NCI-H1417 treated with DMSO at 0.1 percent for 48 hours (cell line): ENCODE measurements around the gene MMRN2.
"Not testable (repeated sequence)": the region's sequence is repeated elsewhere in the genome, so short reads cannot be mapped to it uniquely, and the experiment has no call there.

Experiments
- DNase-seq: peaks from one replicate; lab custom pipeline; 2025; lab: John Stamatoyannopoulos, UW

Gene MMRN2, protein sequence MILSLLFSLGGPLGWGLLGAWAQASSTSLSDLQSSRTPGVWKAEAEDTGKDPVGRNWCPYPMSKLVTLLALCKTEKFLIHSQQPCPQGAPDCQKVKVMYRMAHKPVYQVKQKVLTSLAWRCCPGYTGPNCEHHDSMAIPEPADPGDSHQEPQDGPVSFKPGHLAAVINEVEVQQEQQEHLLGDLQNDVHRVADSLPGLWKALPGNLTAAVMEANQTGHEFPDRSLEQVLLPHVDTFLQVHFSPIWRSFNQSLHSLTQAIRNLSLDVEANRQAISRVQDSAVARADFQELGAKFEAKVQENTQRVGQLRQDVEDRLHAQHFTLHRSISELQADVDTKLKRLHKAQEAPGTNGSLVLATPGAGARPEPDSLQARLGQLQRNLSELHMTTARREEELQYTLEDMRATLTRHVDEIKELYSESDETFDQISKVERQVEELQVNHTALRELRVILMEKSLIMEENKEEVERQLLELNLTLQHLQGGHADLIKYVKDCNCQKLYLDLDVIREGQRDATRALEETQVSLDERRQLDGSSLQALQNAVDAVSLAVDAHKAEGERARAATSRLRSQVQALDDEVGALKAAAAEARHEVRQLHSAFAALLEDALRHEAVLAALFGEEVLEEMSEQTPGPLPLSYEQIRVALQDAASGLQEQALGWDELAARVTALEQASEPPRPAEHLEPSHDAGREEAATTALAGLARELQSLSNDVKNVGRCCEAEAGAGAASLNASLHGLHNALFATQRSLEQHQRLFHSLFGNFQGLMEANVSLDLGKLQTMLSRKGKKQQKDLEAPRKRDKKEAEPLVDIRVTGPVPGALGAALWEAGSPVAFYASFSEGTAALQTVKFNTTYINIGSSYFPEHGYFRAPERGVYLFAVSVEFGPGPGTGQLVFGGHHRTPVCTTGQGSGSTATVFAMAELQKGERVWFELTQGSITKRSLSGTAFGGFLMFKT

DNA sequence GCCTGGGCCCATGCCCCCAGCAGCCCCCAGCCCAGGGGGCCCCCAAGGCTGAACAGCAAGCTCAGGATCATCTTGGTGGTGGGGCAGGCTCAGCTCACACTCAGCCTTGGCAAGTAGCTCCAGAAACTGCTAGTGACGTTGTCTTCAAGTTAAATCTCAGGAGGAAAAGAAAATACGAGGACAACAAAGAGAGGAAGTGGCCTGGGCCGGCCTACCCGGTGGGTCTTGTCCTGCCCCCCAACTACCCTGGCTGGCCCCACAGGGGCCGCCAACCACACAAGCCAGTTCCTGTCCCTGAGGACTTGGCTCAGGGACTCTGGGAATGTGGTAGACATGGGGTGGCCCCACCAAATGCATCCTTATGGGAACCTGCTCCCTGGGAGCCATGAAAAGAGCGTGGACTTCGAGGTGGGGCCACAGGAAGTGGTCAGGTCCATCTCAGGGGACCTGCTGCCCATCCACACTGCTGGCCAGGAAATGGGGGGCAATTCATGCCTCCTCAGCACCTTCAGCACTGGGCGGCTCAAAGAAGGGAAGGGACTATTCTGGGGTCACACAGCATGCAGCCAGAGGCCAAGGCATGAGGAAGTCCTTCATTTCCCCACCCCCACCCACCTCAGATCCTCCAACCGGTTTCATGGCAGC lies at the start of gene MMRN2:
Gene MMRN2, minus strand, starts transcription at position 145 of the 645 bp plus-strand sequence. Its CDS starts 74 bp downstream, at position 71.
- DNase-seq: no peak

DNA sequence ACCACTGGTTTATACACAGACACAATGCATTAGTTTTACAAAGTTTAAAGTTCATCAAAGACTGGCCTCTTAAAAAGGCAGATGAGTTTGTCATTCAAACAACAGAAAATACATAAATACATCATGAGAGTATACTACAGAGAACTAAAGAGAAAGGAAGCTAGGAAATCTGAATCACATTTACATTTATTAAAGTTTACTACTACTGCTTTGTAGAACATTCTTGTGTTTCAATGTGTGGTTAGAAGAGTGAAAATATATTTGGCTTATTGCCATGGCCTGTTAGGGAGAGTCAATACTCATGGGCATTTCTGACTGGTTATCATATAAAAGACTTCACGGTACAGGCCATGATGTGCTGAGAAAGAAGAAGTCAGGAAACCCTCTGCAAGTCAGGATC lies 49.7 kb upstream of the MMRN2 start:
- DNase-seq: not testable (repeated sequence)

DNA sequence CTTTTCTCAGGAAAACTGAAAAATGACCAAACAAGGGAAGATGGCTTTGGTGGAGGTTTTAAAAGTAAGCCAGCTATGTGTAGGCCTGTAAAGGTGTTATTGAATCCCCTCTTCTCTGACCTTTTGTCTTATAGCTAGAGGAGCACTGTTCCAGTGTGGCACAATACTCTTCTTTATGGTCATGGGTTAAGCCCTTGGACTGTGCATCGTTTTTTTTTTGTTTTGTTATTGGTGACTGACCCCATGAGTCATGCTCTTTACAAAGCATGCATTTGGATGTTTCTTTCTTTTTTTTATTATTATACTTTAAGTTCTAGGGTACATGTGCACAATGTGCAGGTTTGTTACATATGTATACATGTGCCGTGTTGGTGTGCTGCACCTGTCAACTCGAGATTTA lies 43.1 kb upstream of the MMRN2 start:
- DNase-seq: no peak

DNA sequence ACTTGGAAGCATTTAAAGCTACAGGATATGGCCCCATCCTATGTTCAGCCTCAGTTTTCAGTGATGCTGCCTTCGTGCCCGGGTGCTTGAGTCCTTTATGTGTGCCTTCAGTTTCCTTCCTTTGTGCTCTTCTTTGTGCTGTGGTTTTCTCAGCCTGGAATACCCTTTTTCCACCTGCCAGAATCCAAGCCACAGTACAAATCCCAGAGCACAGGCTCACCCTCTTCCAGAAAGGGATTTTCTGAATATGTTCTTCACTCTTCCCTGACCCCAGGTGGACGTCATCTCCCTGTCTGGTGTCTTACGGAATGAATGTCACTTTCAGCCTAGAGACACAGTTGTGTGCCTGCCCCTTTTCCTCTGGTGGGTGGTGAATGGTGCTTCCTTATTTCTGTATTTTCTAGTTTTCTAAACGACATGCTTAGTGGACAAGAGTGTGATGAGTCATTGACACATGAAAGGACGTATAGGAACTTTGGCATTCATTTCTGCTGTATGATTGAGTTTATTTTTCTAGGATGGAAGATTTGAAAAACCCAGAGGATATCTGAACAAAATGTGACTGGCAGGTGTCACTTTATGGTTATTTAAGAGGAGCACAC lies 42.5 kb upstream of the MMRN2 start:
- DNase-seq: not testable (repeated sequence)

DNA sequence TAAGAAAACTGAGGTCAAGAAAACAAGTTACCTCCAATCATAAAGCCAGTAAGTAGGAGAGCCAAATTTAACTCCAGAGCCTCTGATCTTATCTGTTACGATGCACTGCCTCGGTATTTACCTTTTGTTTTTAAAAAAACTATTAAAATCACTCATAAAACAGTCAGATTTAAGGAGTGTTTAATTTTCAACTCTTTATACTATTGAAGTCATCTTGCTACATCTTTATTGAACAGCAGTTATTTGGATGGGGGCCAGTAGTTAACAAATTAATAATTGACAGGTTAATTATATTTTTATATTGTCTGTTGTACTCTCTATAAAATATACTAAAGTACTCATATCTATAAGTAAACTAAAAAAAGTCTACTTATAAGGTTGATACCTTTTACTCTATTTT lies 35.5 kb upstream of the MMRN2 start:
- DNase-seq: no peak

DNA sequence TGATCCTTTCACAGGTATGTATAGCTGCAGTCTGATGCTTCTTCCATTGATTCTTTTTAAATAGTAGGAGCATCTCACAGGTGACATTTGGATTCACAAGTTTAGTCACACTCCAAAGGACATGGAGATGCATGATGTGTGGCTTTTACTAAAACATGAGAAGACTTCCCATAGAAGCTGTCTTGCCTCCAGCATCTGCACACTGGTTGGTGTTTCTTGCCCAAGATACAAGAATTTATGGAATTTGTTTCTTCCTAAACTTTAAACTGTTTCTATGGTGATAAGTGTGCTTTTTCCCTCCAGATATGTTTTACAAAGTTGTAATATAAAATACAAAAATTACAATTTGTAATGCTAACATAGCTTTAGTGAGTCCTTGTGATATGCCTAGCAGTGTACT lies 35.0 kb upstream of the MMRN2 start:
- no peak for DNase-seq

DNA sequence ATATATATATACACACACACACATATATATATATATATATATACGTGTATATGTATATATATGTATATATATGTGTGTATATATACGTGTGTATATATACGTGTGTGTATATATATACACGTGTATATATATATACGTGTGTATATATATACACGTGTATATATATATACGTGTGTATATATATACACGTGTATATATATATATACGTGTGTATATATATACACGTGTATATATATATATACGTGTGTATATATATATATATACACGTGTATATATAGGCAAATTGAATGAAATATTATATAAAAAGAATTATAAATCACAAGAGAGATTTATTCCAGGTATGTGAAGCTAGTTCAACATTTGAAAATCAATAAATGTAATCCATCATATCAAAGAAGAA lies 33.9 kb upstream of the MMRN2 start:
- not testable (repeated sequence) for DNase-seq

DNA sequence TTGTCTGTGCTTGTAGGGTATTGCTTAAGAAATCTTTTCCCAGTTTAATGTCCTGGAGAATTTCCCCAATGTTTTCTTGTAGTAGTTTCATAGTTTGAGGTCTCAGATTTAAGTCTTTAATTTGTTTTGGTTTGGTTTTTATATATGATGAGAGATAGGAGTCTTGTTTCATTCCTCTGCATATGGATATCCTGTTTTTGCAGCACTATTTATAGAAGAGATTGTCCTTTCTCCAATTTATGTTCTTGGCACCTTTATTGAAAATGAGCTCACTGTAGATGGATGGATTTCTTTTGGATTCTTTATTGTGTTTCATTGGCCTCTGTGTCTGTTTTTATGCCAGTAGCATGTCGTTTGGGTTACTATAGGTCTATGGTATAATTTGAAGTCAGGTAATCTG lies 31.1 kb upstream of the MMRN2 start:
- DNase-seq: no peak

DNA sequence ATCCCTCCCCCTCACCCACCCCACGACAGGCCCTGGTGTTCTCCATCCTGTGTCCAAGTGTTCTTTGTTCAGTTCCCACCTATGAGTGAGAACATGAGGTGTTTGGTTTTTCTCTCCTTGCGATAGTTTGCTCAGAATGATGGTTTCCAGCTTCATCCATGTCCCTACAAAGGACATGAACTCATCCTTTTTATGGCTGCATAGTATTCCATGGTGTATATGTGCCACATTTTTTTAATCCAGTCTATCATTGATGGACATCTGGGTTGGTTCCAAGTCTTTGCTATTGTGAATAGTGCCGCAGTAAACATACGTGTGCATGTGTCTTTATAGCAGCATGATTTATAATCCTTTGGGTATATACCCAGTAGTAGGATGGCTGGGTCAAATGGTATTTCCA lies 27.1 kb upstream of the MMRN2 start:
- not testable (repeated sequence) for DNase-seq

DNA sequence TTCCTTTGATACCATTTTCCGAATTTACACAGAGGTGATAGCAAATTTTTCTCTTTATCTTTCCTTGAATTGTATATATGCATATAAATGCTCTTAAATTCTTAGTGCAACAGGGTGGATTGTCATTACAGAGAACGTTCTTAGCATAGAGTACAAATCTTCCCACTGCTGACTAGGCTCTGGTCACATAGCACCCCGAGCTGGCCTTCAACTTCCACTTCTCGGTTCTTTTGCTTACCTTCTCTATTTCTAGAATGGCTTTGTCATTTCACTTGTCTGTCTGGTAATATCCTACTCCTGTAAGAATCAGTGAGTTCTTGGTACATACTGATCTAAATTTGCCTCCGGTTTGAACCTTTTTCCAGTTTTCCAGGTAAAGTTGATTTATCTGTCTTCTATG lies 24.3 kb upstream of the MMRN2 start:
- DNase-seq: no peak

DNA sequence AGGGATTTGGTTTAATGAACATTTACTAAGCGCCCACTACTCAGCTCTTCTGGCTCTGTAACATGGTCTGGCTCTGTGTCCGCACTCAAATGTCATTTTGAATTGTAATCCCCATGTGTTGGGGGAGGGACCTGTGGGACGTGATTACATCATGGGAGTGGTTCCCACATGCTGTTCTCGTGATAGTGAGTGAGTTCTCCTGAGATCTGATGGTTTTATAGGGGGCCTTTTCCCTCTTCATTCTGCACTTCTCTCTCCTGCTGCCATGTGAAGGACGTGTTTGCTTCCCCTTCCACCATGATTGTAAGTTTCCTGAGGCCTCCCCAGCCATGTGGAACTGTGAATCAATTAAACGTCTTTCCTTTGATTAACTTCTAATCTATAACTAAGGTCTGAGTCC lies 23.6 kb upstream of the MMRN2 start:
- not testable (repeated sequence) for DNase-seq

DNA sequence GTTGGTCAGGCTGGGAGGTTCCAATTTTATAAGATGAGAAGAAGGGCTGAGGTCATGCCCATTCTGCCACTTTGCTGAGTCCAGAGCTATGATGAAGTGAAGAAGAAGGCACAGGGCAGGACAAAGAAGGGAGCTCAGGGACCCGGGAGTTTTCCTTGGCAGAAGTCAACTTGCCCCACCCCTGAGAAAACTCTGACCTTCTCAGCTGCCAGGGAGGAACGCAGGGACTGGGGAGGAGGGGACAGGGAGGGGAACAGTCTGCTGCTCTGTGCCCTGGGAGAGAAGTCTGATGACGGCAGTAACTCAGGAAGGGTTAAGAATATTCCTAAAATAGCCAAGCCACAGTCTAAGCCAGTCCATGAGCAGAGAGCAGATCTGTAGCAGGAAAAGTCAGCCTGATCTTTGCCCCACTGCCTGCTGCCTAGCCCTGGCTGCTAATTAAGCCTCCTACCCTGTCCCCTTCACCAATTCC lies 22.6 kb upstream of the MMRN2 start:
- DNase-seq: no peak

DNA sequence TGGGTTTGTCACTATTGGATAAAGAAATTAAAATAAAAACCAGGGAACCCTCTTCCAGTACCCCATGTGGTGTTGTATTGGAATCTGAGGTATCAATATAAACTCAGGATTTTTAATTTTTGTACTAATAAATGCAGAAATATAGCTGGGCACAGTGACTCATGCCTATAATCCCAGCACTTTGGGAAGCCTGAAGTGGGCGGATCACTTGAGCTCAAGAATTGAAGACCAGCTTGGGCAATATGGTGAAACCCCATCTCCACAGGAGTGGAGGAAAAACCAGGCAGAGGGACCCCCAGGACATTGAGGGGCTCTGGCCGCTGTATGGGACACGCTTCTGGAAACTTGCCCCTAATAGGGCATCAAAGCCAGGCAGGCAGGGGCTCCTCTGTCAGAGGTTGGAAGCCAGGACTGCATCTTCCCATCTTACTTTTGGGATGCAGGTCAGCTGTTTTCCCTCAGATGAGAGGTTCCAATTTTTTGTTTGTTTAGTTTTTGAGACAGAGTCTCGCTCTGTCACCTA lies 21.9 kb upstream of the MMRN2 start:
- DNase-seq: no peak

DNA sequence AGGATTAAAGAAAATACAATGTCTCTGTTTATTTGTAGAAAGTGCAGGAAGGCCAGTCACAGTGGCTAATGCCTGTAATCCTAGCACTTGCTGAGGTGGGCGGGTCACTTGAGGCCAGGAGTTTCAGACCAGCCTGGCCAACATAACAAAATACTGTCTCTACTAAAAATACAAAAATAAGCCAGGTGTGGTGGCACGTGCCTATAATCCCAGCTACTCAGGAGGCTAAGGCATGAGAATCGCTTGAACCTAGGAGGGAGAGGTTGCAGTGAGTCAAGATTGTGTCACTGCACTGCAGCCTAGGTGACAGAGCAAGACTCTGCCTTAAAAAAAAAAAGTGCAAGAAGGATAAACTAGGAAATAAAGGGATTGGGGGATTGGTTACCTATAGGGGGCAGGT lies 21.0 kb upstream of the MMRN2 start:
- not testable (repeated sequence) for DNase-seq

DNA sequence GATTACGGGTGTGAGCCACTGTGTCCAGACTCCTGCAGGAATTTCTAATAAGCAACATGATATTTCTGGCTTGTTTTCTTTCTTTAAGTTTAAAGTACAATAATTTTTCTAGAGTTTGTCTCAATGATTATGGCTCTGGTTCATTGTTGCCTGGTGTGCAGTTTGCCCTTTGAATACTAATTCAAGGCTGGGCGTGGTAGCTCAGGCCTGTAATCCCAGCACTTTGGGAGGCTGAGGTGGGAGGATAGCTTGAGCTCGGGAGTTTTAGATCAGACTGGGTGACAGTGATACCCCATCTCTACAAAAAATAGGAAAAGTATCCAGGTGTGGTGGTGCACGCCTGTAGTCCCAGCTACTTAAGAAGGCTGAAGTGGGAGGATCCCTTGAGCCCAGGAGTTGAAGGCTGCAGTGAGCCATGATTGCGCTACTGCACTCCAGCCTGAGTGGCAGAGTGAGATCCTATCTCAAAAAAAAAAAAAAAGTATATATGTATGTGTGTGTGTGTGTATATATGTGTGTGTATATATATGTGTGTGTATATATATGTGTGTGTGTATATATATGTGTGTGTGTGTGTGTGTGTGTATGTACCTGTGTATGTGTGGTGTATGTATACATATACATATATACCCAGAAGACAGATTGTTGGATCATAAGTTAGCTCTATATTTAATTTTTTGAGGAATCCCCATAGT lies 19.1 kb upstream of the MMRN2 start:
- no peak for DNase-seq

DNA sequence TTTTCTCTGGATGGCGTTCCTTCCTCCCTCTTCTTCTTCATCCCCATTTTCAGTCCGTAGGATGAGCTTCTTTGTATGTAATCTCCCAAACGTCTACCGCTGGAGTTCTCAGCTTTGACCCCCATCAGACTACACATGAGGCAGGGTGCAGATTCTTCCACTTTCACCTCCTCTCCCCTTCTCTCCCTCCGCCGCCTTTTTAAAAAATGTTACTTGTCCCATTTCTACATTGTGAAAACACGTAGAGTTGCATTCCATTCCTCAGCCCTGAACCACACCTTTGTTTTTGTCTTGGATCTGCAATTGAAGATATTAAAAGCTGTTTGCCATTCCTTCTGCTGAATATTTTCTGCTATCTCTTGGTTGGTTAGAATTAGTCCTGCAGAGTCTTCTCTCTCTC lies 17.1 kb upstream of the MMRN2 start:
- no peak for DNase-seq

DNA sequence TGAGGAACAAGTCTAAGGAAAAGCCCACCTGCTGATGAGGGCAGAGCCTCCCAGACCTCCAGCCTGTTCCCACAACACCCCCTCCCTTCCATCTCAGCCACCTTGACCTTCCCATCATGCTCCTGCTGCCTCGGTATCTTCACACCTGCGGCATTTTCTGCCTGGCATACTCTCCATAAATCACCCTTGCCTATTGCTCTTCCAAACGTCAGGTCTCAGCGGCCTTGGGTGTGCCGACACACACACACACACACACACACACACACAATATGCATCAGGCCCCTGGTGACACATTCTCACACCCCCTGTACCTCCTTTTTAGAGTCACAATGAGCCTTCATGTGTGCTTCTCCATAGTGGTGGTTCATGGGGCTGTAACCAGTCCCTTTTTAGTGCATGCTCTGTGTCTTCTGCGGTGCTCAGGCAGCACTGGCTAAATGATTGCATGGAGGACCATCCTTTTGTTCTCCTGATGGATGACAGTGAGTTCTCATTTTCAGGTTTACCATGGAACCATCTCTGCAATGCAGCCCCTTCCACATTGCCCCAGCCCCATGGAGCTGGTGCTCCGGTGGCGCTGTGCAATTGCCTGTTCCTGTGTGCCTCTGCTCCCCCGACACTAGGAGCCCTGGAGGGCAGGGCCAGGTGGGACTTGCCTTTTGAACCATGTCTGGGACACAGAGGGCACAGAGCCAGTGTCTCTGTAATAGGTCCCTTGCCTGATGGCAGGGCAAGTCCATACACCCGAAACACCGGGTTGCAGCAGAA lies 15.4 kb upstream of the MMRN2 start:
- no peak for DNase-seq

DNA sequence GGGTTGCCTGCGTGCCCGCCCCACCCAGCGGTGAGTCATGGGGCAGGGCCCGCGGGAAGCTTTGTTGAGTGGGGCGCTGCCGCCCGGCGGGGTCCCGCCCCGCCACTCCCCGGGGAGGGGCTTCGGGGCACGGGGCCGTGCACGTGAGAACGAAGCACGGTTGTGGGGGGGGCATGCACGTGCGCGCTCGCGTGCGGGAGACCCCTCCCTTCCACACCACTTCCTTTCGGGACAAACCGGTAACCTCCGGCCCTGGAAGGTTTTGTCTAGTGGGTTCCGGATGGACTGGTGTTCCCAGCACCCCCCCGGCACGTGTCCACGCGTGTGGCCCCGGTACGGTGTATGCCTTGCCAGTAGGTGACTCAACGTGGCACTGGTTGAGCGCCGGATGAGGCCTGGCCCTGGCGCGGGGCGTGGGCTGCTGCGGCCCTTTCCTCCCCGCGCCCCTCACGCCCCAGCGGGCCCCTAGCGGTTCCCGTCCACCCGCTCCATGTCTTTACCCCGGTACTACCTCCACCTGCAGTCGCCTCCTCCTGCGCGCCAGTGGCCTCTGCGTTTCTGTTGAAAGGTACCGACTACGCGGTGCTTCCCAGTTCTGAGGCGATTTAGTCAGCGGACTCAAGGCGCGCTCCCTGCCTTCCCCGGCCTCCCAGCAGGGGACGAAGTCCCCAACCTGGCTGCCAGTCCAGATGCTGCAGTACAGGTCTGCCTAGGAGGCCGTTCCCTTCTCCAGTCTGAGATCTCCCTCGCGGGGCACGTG lies 14.0 kb upstream of the MMRN2 start:
- no peak for DNase-seq

DNA sequence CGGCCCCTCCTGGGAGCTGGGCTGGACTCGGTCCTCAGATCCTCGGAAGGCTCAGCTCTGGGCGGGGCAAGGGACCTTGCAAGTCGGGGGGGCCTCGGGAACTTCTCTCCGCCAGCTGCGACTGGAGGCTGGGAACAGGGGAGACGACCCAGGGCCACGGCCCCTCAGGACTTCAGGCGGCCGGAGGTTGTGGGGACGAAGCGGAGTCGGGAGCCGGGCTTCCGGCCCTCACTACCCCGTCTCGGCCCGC lies 13.5 kb upstream of the MMRN2 start:
- no peak for DNase-seq
